GM18868 (cell line): ENCODE results near the gene TRIO.

ENCODE experiments used
- ATAC-seq: cut with Tn5 transposase; IDR thresholded peaks from one replicate; pipeline ENCODE4 v1.9.1; 2021; ENCODE audit warnings: mild to moderate bottlenecking, moderate library complexity; ENCODE audit not compliant: unreplicated experiment

Gene TRIO

GRCh38 chr5:14443671-14444093 is 300.5 kb downstream of the TRIO start:
- ATAC-seq: no peak

- no peak for ATAC-seq
These were observed 301.0 kb downstream of the TRIO start for GRCh38 chr5:14444161-14444560.

GRCh38 chr5:14445013-14445412 is 301.9 kb downstream of the TRIO start:
- no peak for ATAC-seq

GRCh38 chr5:14445576-14446290 is 302.6 kb downstream of the TRIO start:
- no peak for ATAC-seq

GRCh38 chr5:14447958-14448911 is 305.1 kb downstream of the TRIO start:
- ATAC-seq: peak; percentile 77

- ATAC-seq: no peak
These were observed 306.0 kb downstream of the TRIO start for GRCh38 chr5:14449052-14449661.

- ATAC-seq: peak; percentile 38
These were observed 306.9 kb downstream of the TRIO start for GRCh38 chr5:14450018-14450524.

GRCh38 chr5:14450742-14451141 is 307.6 kb downstream of the TRIO start:
- no peak for ATAC-seq

- ATAC-seq: no peak
These were observed 308.7 kb downstream of the TRIO start for GRCh38 chr5:14451871-14452270.

GRCh38 chr5:14452685-14453454 is 309.7 kb downstream of the TRIO start:
- no peak for ATAC-seq

GRCh38 chr5:14453481-14453880 is 310.3 kb downstream of the TRIO start:
- ATAC-seq: no peak

- no peak for ATAC-seq
These were observed 312.7 kb downstream of the TRIO start for GRCh38 chr5:14455814-14456321.

- no peak for ATAC-seq
These were observed 314.3 kb downstream of the TRIO start for GRCh38 chr5:14457476-14457875.

GRCh38 chr5:14458414-14458813 is 315.3 kb downstream of the TRIO start:
- no peak for ATAC-seq

- ATAC-seq: no peak
These were observed 317.8 kb downstream of the TRIO start for GRCh38 chr5:14460844-14461398.

- ATAC-seq: no peak
These were observed 319.5 kb downstream of the TRIO start for GRCh38 chr5:14462681-14463080.

- no peak for ATAC-seq
These were observed 320.5 kb downstream of the TRIO start for GRCh38 chr5:14463629-14464028.

GRCh38 chr5:14464096-14464495 is 321.0 kb downstream of the TRIO start:
- ATAC-seq: no peak

- no peak for ATAC-seq
These were observed 321.5 kb downstream of the TRIO start for GRCh38 chr5:14464671-14465070.

GRCh38 chr5:14465116-14465515 is 322.0 kb downstream of the TRIO start:
- no peak for ATAC-seq
